Fibroblast of lung (primary cell): ENCODE results near the gene IL4.

Experiments
- CTCF ChIP-seq, 2 donors: IDR thresholded peaks in 1 of 2; conservative IDR thresholded peaks in 1 of 2; 1 replicate in 1 of 2; 2 replicates in 1 of 2; pipeline ENCODE4 v1.5.1; 2011 to 2012; ENCODE audit warnings: low read length in 2 of 2, control low read depth in 1 of 2, inconsistent platforms in 1 of 2, low read depth in 1 of 2, mild to moderate bottlenecking in 1 of 2
- EZH2 ChIP-seq: IDR thresholded peaks from 2 replicates; pipeline ENCODE4 v1.5.1; 2012; ENCODE audit warnings: low read length, control low read depth, mild to moderate bottlenecking; ENCODE audit errors: missing control alignments

GRCh38 chr5:132659598-132660493, 13.9 kb upstream of the IL4 start:
- TF ChIP-seq CTCF (conservative IDR thresholded peaks at IDR 0.05 in 1 of 2, IDR thresholded peaks at IDR 0.05 in 1 of 2; ENCODE audit: low read depth in 1 of 2, low read length in 2 of 2) (no peak), EZH2 (no peak)
